LNCAP (cell line): ENCODE results near the gene KCNIP1.

ENCODE experiments used
- CTCF ChIP-seq: fragments of 450-650 bp; IDR thresholded peaks from 2 replicates; pipeline ENCODE4 v1.5.1; 2017; ENCODE audit warnings: mild to moderate bottlenecking

Gene KCNIP1

GRCh38 chr5:170634256-170634990, 130.6 kb downstream of the KCNIP1 start:
- TF ChIP-seq CTCF = no peak

GRCh38 chr5:170635706-170636105, 131.9 kb downstream of the KCNIP1 start:
- TF ChIP-seq CTCF = no peak

- TF ChIP-seq CTCF = no peak
These were observed 132.4 kb downstream of the KCNIP1 start for GRCh38 chr5:170636206-170636605.

- no peak for TF ChIP-seq CTCF
These were observed 133.1 kb downstream of the KCNIP1 start for GRCh38 chr5:170636801-170637477.

GRCh38 chr5:170638051-170638450, 134.2 kb downstream of the KCNIP1 start:
- TF ChIP-seq CTCF = no peak

- TF ChIP-seq CTCF = peak; percentile 93
These were observed 134.8 kb downstream of the KCNIP1 start for GRCh38 chr5:170638454-170639220.

- TF ChIP-seq CTCF = no peak
These were observed 135.6 kb downstream of the KCNIP1 start for GRCh38 chr5:170639221-170639925.
